Sigmoid colon (tissue), 4 donors: Measurements from ENCODE around the gene CYBRD1.

Experiments
- EP300 ChIP-seq, 4 donors: sonication (generic); formaldehyde crosslinking; IDR thresholded peaks; one replicate each; pipeline ENCODE4 v1.6.1; 2017; ENCODE audit warnings: antibody characterized with exemption in 4 of 4
- POLR2A ChIP-seq, 2 donors: fragments of 450-650 bp; IDR thresholded peaks; one replicate each; pipeline ENCODE4 v1.6.1; 2016; ENCODE audit warnings: antibody characterized with exemption in 2 of 2, mild to moderate bottlenecking in 2 of 2, moderate library complexity in 2 of 2
- POLR2AphosphoS5 ChIP-seq, 4 donors: sonication (generic); formaldehyde crosslinking; IDR thresholded peaks; one replicate each; pipeline ENCODE4 v1.6.1; 2017; ENCODE audit warnings: antibody characterized with exemption in 4 of 4
- TF ChIP-seq, protein P1 (sequence below), 4 experiments: fragments of 450-650 bp in 3 of 4; fragments of 200-600 bp in 1 of 4; IDR thresholded peaks; one replicate each; pipeline ENCODE4 v1.5.1; 2016 to 2019; ENCODE audit warnings: antibody characterized with exemption in 4 of 4, mild to moderate bottlenecking in 3 of 4, moderate library complexity in 2 of 4

DNA sequence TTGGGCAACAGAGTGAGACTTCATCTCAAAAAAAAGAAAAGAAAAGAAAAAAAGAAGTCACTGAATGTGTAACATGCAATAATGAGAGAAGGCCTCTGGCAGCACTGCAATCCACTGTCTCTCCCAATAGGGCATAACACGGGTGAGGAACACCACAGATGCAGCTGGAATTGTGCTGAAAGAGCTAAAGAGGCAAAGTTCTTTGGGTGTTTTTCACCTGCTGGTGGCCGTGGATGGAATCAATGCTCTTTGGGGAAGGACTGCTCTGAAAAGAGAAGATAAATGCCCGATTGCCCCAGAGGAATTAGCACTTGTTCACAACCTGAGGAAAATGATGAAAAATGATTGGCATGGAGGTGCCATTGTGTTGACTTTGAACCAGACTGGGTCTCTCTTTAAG, 31.0 kb upstream of the CYBRD1 start:
- TF ChIP-seq, protein P1, sequence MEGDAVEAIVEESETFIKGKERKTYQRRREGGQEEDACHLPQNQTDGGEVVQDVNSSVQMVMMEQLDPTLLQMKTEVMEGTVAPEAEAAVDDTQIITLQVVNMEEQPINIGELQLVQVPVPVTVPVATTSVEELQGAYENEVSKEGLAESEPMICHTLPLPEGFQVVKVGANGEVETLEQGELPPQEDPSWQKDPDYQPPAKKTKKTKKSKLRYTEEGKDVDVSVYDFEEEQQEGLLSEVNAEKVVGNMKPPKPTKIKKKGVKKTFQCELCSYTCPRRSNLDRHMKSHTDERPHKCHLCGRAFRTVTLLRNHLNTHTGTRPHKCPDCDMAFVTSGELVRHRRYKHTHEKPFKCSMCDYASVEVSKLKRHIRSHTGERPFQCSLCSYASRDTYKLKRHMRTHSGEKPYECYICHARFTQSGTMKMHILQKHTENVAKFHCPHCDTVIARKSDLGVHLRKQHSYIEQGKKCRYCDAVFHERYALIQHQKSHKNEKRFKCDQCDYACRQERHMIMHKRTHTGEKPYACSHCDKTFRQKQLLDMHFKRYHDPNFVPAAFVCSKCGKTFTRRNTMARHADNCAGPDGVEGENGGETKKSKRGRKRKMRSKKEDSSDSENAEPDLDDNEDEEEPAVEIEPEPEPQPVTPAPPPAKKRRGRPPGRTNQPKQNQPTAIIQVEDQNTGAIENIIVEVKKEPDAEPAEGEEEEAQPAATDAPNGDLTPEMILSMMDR (IDR thresholded peaks at IDR 0.05): no peak
- TF ChIP-seq POLR2A (IDR thresholded peaks at IDR 0.05) (no peak), POLR2AphosphoS5 (IDR thresholded peaks at IDR 0.05) (no peak), EP300 (IDR thresholded peaks at IDR 0.05) (no peak)
